Urinary bladder (tissue), 4 donors: ENCODE data around the gene MKRN2. TPM values are rescaled to one million over a fixed set of nuclear protein-coding genes. Genes with fewer than 3 reads are reported as not detected.
"Not testable (repeated sequence)": the region's sequence is repeated elsewhere in the genome, so short reads cannot be mapped to it uniquely, and the experiment has no call there.

ENCODE experiments used
- DNase-seq: peaks from one replicate; pipeline ENCODE4 v3.0.0-alpha.2; 2015; ENCODE audit errors: extremely low spot score
- H3K27ac ChIP-seq: one replicate; pipeline ENCODE4 v1.5.1; 2013; ENCODE audit warnings: low read depth, mild to moderate bottlenecking, moderate library complexity
- H3K36me3 ChIP-seq: one replicate; pipeline ENCODE4 v1.6.1; 2013; ENCODE audit warnings: mild to moderate bottlenecking, moderate library complexity; ENCODE audit not compliant: insufficient read depth
- H3K4me1 ChIP-seq: one replicate; pipeline ENCODE4 v1.6.1; 2013; ENCODE audit warnings: mild to moderate bottlenecking, moderate library complexity; ENCODE audit not compliant: insufficient read depth
- H3K4me3 ChIP-seq: one replicate; pipeline ENCODE4 v1.5.1; 2013; ENCODE audit warnings: low read depth, low read length
- WGBS: extraction: QIAGEN DNeasy Blood & Tissue Kit; methylation state at CpG from one replicate; pipeline ENCODE4 v1.1.7; 2013; 5-methylcytosine and 5-hydroxymethylcytosine counted together
- polyA plus RNA-seq: library from polyadenylated mRNA; stranded (reverse); fragments of 200-250 nt; gene quantifications from one replicate; pipeline ENCODE4 v1.2.3, GENCODE V29; 2013
- total RNA-seq: library from RNA; depleted of rRNA; stranded (reverse); fragments of >200 nt; gene quantifications from one replicate; pipeline ENCODE4 v1.2.3, GENCODE V29; 2014
- donor health status: healthy with polysubstance abuse.
- donor health status: healthy.

The MKRN2 gene
- total and polyA plus RNA-seq, 2 donors: 27.8 to 33.6 TPM

DNA sequence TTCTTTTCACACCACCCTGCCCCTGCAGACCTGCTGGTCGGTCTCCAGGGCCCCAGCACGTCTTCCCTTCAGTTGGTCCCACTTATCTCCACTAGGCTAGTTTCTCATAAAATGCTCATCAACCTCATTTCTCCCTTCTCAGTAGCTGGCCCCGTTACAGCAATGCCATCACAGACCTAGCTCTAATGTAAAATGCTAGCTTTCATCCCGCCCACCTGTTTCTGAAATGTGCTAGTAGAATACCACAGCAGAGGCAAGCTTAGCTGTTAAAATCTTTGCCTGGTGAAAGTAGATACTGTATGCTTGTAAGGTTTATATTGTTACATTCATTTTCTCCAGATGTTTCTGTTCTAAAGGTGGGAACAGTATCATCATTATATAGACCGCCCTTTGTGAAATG lies 24.7 kb upstream of the MKRN2 start:
- Histone ChIP-seq H3K4me3 (no peak overlapping the region), H3K36me3 (no peaks in the 10 kb centered on the region), H3K27ac (no peak overlapping the region), H3K4me1 (no peaks in the 10 kb centered on the region)
- DNase-seq: no peak
- 90% methylated on average over 5 of the region's 5 CpGs for WGBS

DNA sequence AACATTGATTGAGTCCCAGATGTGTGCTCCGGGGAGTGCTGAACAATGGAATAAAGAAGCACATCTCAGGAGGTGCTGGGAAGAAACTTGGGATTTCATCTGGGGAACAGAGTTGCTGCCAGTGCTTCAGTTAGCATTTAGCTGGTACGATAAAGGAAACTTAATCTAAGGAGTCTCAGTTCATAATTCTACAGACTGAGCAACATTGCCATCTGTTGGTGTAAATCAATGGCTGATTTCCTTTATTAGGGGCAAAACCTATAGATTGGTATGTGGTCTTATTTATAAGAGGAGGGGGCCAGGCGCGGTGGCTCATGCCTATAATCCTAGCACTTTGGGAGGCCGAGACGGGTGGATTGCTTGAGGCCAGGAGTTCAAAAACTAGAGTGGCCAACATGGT lies 20.5 kb upstream of the MKRN2 start:
- DNase-seq: no peak
- Histone ChIP-seq H3K4me1 (no peaks in the 10 kb centered on the region), H3K36me3 (no peaks in the 10 kb centered on the region), H3K27ac (no peak overlapping the region), H3K4me3 (no peak overlapping the region)
- 80% methylated on average over 6 of the region's 6 CpGs for WGBS

DNA sequence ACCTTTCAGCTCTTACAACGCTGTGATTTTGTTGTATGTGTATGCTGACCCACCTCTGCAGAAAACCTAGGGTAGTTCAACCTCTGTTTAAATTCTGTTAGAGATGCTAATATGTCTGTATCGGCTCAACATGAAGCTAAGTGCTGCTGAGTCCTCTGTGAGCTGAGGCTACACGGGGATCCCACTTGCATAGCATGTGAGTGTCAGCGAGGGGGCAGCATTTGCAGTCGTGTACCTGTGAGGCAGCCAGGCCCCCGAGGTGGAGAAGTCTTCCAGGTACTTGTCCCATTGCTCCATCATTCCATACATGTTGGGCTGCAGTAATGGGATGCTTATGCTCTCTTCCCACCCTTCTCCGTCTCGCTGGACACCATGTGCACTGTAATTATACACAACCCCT lies 15.3 kb upstream of the MKRN2 start:
- H3K36me3 ChIP-seq: no peaks in the 10 kb centered on the region
- no peak for DNase-seq
- WGBS: 70% methylated on average over 8 of the region's 8 CpGs
- H3K4me3 ChIP-seq: no peak overlapping the region
- H3K4me1 ChIP-seq: no peaks in the 10 kb centered on the region
- no peak overlapping the region for H3K27ac ChIP-seq

DNA sequence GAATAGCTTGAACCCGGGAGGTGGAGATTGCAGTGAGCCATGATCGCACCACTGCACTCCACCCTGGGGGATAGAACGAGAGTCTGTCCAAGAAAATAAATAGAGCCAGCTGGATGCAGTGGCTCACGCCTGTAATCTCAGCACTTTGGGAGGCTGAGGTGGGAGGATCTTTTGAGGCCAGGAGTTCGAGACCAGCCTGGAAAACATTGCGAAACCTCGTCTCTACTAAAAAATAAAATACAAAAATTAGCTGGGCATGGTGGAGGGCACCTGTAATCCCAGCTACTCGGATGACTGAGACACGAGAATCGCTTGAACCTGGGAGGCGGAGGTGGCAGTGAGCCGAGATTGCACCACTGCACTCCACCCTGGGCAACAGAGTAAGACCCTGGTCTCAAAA lies 13.4 kb upstream of the MKRN2 start:
- not testable (repeated sequence) for H3K27ac ChIP-seq, DNase-seq
- 88% methylated on average over 12 of the region's 12 CpGs for WGBS

DNA sequence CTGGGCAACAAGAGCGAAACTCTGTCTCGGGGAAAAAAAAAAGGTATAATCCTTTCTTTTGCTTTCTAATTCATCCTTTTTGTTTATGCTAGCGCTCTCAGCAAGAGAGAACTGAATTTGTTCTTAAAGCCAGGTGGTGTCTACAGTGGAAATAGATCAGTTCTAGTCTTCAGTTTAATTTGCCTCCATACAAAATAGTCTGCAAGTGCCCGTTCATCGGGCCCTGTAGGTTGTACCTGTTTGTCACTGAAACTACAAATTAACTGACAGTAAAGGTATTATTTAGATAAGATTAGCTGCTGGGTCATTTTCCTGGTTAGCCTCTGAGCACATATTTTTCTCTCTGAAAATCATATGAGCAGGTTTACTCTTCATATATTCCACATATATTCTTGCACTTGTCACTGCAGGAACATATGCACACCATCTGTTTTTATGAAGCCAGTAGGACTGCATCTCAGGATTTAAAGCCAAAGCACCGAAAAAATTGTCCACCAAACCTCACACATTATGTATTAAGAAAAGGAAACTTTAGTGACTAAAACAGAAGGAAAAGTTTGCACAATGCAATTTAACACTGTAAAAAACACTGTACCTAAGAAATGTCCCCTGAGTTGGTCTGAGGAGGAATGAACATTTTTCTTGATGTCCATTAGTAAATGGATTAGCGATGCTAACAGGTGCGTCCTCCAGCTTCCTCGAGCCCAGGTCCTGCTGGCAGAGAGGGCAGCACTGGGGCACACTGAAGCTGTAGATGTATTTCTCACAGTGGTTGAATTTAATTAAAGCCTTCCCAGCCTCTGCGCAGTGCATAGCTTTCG lies 12.0 kb upstream of the MKRN2 start:
- Histone ChIP-seq H3K4me3 (no peak overlapping the region), H3K27ac (no peak overlapping the region), H3K4me1 (no peaks in the 10 kb centered on the region), H3K36me3 (no peaks in the 10 kb centered on the region)
- WGBS: 73% methylated on average over 11 of the region's 11 CpGs
- no peak for DNase-seq

More for the DNA sequence above, 13.4 kb upstream of the MKRN2 start:
- not testable (repeated sequence) for H3K4me1 ChIP-seq, H3K4me3 ChIP-seq, H3K36me3 ChIP-seq

DNA sequence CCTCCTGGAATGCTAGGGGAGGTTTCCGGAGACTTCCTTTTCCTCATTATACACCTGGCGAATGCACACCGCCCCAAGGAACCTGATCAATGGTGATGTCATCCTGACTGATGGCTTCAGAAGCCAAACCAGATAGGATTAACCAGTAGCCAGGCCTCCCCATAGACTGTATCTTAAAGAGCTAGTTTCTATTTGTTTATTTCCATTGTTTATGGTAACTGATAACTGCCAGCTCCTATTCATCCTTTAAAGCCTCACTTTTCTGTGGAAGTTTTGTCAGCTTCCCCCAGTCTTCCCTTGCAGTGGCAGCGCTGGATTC lies 11.5 kb upstream of the MKRN2 start, which contains the start of gene MKRN2OS:
Gene MKRN2OS (minus strand): TSS at position 27 of the 319 bp plus-strand sequence. CDS start 35 bp downstream, outside the sequence.
- Histone ChIP-seq H3K27ac (no peak within 1 kb of the TSS), H3K4me1 (no peaks in the 10 kb centered on the region), H3K4me3 (no peak within 1 kb of the TSS), H3K36me3 (no peaks in the 10 kb centered on the region)
- 54% methylated on average over 4 of the region's 4 CpGs for WGBS
- no peak for DNase-seq

DNA sequence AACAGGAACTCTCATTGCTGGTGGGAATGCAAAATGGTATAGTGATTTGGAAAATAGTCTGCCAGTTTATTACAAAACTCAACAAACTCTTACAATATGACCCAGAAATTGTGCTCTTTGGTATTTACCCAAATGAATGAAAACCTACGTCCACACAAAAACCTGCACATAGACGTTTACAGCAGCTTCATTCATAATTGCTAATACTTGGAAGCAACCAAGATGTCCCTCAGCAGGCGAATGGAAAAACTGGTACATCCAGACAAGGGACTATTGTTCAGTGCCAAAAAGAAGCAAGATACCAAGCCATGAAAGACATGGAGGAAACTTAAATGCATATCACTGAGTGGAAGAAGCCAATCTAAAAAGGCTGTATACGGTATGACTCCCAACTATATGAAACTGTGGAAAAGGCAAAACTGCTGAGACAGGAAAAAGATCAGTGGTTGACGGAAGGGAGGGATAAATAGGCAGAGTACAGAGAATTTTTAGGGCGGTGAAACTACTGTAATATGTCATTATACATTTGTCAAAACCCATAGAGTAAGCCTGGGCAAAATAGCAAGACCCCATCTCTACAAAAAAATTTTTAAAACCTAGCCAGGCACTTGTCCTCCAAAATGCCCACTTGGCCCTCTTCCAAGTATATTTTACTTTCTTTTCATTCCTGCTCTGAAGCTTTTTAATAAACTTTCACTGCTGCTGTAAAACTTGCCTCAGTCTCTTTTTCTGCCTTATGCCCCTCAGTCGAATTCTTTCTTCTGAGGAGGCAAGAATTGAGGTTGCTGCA lies 6.7 kb upstream of the MKRN2 start:
- DNase-seq: no peak
- Histone ChIP-seq H3K4me3 (no peak overlapping the region), H3K27ac (no peak overlapping the region), H3K4me1 (no peaks in the 10 kb centered on the region), H3K36me3 (no peaks in the 10 kb centered on the region)
- 69% methylated on average over 7 of the region's 7 CpGs for WGBS

DNA sequence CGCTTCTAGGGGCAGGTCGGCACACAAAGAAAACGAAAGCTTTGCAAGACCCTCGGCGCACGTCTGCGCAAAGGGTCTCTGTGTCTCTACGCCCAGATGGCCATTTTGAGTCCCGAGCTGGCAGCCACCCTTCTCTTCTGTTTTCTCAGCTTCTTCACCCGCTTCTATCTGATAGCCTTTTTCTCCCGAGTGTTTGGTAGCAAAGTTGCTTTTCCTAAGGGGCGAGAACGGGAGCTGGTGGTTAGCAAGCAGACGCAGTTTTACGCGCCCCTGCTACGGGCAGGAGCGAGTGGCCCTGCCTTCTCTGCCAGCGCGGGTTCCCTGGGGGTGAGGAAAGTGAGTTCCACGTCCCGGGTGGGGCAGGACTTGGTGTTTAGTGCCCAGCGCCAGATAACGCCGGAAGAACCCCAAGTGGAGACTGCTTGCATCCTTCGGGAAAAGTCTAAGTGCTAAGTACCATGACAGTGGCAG lies 2.9 kb upstream of the MKRN2 start:
- 4% methylated on average over 26 of the region's 26 CpGs for WGBS
- no peak for DNase-seq
- H3K36me3 ChIP-seq: no peaks in the 10 kb centered on the region
- H3K4me1 ChIP-seq: peaks cover 2% of the 10 kb centered on the region
- no peak overlapping the region for H3K27ac ChIP-seq
- peak overlapping the region; percentile 20 for H3K4me3 ChIP-seq

DNA sequence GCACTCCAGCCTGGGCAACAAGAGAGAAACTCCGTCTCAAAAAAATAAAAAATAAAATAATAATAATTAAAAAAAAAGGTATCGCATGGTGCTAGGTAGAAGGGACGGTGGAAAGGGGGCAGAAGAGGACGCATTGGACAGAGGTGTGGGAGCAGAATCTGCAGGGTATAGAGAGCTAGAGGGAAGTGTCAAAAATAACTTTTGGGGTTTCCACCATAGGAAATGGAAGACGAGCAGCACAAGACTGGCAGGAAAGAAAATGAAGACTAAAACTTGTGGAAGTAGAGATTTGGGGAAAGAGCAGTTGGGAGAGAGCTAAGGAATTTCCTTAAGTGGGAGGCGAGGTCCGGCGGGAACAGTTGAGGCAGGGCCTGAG lies 585 bp upstream of the MKRN2 start:
- Histone ChIP-seq H3K27ac (peak overlapping the region; percentile 49), H3K4me3 (peak overlapping the region; percentile 63), H3K4me1 (peaks cover 2% of the 10 kb centered on the region), H3K36me3 (no peaks in the 10 kb centered on the region)
- no peak for DNase-seq
- 3% methylated on average over 8 of the region's 8 CpGs for WGBS

DNA sequence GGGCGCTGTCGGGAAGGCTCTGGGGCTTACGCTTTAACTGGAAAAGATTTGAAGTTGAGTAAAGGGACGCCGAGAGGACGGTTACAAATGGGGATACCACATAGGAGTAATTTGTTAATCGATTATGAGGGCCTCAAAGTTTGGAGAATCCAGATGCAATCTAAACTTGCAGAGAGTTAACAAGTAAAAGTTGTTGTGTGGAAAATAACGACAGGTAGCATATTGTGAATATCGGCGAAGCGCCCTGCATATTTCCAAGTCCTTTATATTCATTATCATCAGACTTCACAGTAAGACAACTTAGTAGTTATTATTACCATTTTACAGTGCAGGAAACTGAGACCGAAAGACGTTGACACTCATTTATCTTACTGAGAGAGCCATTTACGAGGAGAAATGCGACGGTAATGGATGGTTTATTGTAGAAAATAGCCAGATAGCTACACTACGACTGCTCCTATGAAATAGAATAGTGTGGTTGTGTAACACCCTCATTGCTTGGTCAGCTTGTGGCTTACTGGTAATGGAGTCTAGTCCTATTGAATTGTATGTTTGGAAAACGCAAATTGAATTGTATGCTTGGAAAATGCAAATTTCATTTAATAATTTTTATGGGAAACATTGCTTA lies 700 bp downstream of the MKRN2 start:
- peak overlapping the region; percentile 63 for H3K4me3 ChIP-seq
- peaks cover 2% of the 10 kb centered on the region for H3K4me1 ChIP-seq
- no peak for DNase-seq
- H3K27ac ChIP-seq: peak overlapping the region; percentile 92
- H3K36me3 ChIP-seq: no peaks in the 10 kb centered on the region
- 1% methylated on average over 18 of the region's 18 CpGs for WGBS

DNA sequence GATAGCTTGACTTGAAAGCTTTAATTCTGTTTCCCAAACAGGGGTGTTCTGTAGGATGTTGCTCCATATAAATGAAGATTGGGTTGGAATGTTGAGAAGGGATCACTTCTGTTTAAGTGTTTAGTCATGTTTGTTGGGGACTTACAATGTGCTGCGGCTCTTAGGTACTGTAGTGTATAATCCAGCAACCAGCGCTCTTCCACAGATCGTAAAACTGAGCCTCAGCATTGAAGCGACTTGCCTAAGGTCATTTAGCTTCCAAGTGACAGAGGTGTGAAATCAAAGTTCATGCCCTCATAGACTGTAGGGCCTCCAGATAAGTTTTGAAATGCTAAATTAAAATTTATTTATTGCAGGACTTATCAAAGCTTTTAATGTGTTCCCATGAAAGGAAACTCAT lies 1.8 kb downstream of the MKRN2 start:
- Histone ChIP-seq H3K36me3 (no peaks in the 10 kb centered on the region), H3K4me3 (no peak overlapping the region), H3K4me1 (peaks cover 2% of the 10 kb centered on the region), H3K27ac (no peak overlapping the region)
- DNase-seq: no peak
- WGBS: 59% methylated on average over 4 of the region's 4 CpGs

DNA sequence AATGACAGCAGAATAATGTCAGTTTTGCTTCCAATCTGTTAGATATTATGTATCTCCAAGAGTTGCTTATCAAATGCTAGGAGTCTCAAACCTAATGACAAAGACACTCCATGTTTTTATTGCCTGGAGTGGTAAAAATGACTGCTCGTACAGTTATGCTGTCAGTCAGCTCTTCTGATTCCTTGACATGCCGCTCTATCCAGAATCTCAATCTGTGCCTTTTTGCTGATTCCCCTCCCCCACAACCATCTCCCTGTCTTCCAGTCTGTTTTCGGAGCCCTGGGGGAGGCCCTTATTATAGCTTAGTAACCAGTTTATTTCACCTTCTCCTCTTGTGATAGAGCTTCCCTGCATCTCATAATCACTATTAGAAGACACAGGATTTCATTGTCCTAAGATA lies 2.6 kb downstream of the MKRN2 start:
- no peaks in the 10 kb centered on the region for H3K36me3 ChIP-seq
- peaks cover 2% of the 10 kb centered on the region for H3K4me1 ChIP-seq
- 84% methylated on average over 3 of the region's 3 CpGs for WGBS
- DNase-seq: no peak
- H3K27ac ChIP-seq: no peak overlapping the region
- no peak overlapping the region for H3K4me3 ChIP-seq

DNA sequence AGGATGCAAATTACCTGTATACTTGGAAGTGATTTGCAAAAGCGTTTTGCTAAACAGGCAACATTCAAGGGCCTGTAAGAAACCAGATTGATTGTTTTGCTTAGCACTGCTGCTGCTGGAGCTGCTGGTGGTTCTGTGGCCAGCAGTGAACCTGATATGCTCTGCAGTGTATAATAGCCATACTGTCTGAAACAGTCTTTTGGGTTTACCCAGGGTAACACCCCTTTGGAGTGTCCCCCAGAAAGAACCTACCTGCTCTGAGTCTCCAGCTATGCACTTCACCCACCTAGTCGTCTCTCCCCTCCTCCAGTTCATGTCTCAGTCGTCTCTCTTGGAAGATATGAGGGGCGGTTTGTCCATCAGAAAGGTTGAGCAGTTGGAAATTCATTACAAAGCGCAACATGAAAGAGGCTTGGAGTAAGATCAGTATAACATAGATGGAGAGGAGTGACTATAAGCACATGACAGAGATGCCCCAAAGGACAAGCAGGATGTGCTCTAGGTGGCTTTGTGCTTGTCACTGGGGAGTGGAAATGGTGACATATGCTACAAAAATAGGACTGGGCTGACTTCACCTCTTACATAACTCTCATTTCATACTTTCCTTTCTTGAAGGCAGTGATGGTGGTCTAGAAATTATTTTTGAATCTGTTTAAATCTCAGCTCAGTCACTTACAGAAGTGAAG lies 3.8 kb downstream of the MKRN2 start:
- H3K27ac ChIP-seq: no peak overlapping the region
- no peak overlapping the region for H3K4me3 ChIP-seq
- H3K36me3 ChIP-seq: no peaks in the 10 kb centered on the region
- peaks cover 2% of the 10 kb centered on the region for H3K4me1 ChIP-seq
- WGBS: 88% methylated on average over 5 of the region's 5 CpGs
- DNase-seq: no peak
